CD4-positive, alpha-beta T cell treated with Interleukin-2 at 100 ng/mL for 4 hours (primary cell): ENCODE results near the gene JMJD8.
"Not testable (repeated sequence)": the region's sequence is repeated elsewhere in the genome, so short reads cannot be mapped to it uniquely, and the experiment has no call there.

Source experiments
- DNase-seq: peaks from one replicate; pipeline ENCODE4 v3.0.0-alpha.2; 2020; ENCODE audit warnings: low spot score

JMJD8 gene

GRCh38 chr16:708959-709358 lies 24.8 kb upstream of the JMJD8 start:
- DNase-seq, result no peak

- DNase-seq, result no peak
Observed at GRCh38 chr16:708019-708418, 23.9 kb upstream of the JMJD8 start.

DNA sequence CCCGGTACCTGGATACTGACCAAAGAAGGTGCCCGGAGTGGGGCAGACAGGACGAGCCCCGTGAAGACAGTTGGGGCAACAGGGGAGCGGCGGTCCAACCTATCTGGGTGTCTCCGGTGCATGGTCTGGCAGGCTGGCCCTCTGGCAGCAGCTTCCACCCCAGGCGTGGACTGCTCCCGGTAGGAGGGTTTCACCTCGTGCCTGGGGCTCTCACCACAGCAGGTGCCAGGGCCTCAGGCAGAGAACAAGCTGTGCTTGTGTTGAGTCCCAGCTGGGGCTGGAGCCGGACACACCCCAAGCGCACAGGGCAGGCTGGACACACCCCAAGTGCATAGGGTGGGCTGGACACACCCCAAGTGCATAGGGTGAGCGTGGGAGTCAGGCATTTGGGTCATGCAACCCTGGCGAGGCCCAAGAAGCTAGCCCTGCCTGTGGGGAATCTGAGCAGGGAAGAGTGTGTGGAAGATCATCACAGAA lies 23.0 kb upstream of the JMJD8 start:
- DNase-seq, result no peak

DNA sequence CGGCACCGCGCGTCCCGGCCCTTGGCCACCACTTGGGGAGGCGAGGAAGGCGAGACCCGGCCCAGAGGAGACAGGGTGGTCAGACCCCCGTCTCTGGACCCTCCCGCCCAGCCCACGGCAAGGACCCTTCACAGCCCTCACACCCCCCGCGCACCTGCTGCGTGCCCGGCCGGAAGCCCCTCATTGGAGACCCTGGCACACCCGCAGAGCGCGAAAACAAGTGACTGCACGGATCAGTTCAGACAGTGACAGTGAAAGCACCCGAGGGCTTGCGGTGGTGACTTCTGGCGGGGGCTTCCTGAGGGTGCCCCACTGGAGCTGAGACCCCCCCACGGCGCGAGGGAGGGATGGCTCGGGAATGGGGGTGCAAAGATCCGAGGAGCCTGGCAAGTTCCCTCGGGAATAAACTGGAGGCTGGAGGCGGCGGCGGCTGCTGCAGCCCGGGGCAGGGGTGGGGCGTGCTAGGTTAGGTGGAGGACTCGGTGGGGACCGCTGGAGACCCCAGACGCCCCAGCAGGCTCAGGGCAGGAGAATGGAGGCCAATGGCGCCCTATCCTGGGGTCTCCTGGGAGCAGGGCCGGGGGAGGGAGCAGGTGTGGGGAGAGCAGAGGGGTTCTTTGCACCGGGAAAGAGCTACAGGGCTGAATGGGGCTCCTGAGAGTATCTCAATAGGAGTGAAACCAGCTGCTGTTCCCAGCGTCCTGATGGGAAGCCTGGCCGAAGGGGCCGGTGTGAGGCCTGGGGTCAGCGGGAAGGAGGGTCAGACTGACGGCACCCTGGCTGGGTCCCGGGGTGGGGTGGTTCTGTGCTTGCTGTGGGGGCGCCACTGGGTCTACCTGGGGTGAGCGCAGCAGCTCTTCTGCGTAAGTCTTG lies 22.3 kb upstream of the JMJD8 start:
- DNase-seq, result no peak

- DNase-seq, result no peak
Observed at GRCh38 chr16:705431-706188, 21.5 kb upstream of the JMJD8 start, which contains the start of gene FBXL16. FBXL16 (minus strand) TSS chr16:705801; CDS start chr16:697405, 8,396 bp downstream.

GRCh38 chr16:704552-705380 lies 20.6 kb upstream of the JMJD8 start:
- no peak for DNase-seq

- no peak for DNase-seq
Observed at GRCh38 chr16:704047-704446, 19.9 kb upstream of the JMJD8 start.

- DNase-seq, result no peak
Observed at GRCh38 chr16:703406-703805, 19.3 kb upstream of the JMJD8 start.

GRCh38 chr16:702341-702740 lies 18.2 kb upstream of the JMJD8 start:
- DNase-seq, result no peak

- DNase-seq, result peak; percentile 52
Observed at GRCh38 chr16:700684-701584, 16.8 kb upstream of the JMJD8 start.

DNA sequence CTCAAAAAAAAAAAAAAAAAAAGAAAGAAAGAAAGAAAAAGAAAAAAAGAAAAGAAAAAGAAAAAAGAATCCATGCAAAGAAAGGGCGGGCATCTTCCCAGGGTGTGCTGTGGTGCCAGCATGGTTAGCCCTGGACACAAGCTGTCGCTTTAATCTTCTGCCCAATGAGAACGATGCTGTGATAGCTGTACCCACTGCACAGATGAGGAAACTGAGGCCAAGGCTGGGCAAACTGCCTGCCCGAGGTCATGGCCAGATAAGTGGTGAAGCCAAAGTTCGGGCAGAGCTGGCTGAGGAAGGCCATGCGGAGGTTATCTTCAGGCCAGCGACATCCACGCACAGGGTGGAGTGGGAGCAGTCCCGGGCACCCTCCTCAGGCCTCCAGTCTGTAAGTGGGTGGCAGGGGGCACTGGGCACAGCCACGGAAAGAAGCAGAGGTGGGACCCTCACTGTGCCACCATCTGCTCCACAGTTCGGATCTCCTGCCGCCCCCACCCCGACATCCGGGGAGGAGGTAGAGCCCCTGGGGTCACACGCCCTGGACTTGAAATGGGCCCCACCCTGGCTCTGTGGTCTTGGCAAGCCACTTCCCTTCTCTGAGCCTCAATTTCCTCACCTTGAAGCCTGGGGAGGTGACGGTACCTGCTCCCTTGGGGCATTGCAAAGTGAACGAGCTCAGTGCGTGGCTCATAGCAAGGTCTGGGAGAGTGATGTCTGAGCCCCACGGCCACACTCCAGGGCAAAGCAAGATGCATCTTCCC lies 15.0 kb upstream of the JMJD8 start:
- DNase-seq, result no peak

- DNase-seq, result peak; percentile 69
Observed at GRCh38 chr16:695355-696089, 11.4 kb upstream of the JMJD8 start.

- DNase-seq, result no peak
Observed at GRCh38 chr16:694863-695354, 10.8 kb upstream of the JMJD8 start.

DNA sequence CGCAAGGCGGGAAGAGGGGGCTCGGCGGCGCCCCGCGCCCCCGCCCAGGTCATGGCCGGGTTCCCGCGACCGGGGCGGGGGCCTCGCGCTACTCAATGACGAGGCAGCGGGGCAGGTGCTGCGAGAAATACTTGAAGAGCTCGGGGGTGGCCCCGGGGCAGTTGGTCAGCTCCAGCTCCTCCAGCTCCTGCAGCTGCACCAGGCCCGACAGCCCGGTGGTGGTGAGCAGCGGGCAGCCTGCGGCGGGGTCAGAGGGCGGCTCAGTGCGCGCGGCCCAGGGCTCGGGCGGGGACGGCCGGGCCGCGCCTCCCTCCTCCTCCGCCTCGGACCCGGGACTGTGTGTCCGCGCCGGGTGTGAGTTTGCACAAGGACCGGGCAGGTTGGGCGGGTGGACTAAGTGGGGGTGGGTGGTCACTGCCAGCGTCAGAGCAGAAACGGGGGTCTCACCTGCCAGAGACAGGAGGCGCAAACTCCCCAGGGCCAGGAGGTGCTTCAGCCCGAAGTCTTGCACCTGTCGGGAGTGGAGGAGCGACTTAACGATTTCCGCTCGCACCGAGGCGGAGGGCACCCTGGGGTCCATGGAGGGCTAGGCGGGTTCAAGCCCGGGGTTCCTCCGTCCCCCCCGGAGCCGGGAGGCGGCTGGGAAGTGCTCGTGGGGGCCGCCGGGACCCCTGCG lies 10.2 kb upstream of the JMJD8 start:
- DNase-seq, result no peak

DNA sequence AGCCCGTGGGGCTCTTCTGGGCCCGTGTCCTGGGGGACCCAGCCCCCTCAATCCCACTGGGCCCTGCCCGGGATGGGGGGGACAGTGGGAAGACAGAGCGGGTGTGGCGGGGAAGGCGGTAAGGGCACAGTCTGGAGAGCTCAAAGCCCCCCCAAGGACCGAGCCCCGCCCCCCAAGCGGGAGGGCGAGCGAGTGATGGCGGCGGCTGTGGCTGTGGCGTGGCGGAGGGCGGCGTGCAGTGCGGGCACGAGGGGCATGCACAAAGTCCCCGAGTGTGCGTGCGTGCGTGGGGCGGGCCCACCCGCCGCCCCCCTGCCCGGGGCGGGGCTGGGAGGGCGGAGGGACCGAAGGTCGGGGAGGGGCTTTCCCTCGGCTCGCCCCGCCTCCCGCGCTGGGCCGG lies 9.6 kb upstream of the JMJD8 start:
- no peak for DNase-seq

GRCh38 chr16:693364-693763 lies 9.2 kb upstream of the JMJD8 start:
- no peak for DNase-seq

GRCh38 chr16:692356-693108 lies 8.4 kb upstream of the JMJD8 start:
- DNase-seq, result no peak

DNA sequence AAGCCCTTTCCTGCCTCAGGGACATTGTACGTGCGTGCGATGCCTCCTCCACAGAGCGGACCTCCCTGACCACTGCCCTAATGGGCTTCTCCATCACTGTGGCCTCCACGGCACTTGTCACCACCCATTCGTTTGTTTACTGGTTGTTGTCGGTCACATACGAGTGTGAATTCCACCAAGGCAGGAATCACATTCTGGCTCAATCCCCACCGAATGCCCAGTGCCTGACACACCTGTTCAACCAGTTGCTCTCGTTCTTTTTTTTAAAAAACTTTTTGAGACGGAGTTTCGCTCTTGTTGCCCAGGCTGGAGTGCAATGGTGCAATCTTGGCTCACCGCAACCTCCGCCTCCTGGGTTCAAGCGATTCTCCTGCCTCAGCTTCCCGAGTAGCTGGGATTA lies 7.1 kb upstream of the JMJD8 start:
- DNase-seq, result not testable (repeated sequence)
